22Rv1 (cell line): ENCODE results near the gene FOXJ2.

Source experiments
- CTCF ChIP-seq: fragments of 450-650 bp; IDR thresholded peaks from 2 replicates; pipeline ENCODE4 v1.5.1; 2017; ENCODE audit warnings: mild to moderate bottlenecking
- ZFX ChIP-seq: fragments of 450-650 bp; IDR thresholded peaks from 2 replicates; pipeline ENCODE4 v1.6.1; 2017; ENCODE audit warnings: antibody characterized with exemption, borderline replicate concordance

GRCh38 chr12:8058506-8058905 lies 26.0 kb downstream of the FOXJ2 start:
- TF ChIP-seq CTCF (no peak), ZFX (no peak)
